Astrocyte (in vitro differentiated cells and primary cell): ENCODE measurements around the gene SLC25A42. TPM values are rescaled to one million over a fixed set of nuclear protein-coding genes. Genes with fewer than 3 reads are reported as not detected.

ENCODE experiments used
- DNase-seq: peaks from one replicate; pipeline ENCODE4 v3.0.0-alpha.2; 2010; ENCODE audit warnings: low read depth
- FAIRE-seq: peaks from 2 replicates; lab custom pipeline; 2011; peaks lifted over from hg19 to GRCh38; lab: Jason Lieb, UNC
- H2AFZ ChIP-seq: 2 replicates; pipeline ENCODE4 v1.6.0; 2012; ENCODE audit warnings: low read depth, low read length, inconsistent platforms
- H3K27ac ChIP-seq: 2 replicates; pipeline ENCODE4 v1.5.1; 2011; ENCODE audit warnings: low read depth, low read length, inconsistent platforms
- H3K27me3 ChIP-seq: 2 replicates; pipeline ENCODE4 v1.6.0; 2011; ENCODE audit warnings: low read length, inconsistent platforms; ENCODE audit not compliant: insufficient read depth
- H3K36me3 ChIP-seq: 2 replicates; pipeline ENCODE4 v1.5.1; 2011; ENCODE audit warnings: low read length, inconsistent platforms; ENCODE audit not compliant: insufficient read depth
- H3K4me1 ChIP-seq: 2 replicates; pipeline ENCODE4 v1.5.1; 2011; ENCODE audit warnings: low read length, inconsistent platforms; ENCODE audit not compliant: insufficient read depth
- H3K4me2 ChIP-seq: 2 replicates; pipeline ENCODE4 v1.6.0; 2012; ENCODE audit warnings: low read length, inconsistent platforms
- H3K4me3 ChIP-seq: 2 replicates; pipeline ENCODE4 v1.5.1; 2011; ENCODE audit warnings: low read depth, mild to moderate bottlenecking, low read length, inconsistent platforms; ENCODE audit not compliant: insufficient read depth
- H3K79me2 ChIP-seq: 2 replicates; pipeline ENCODE4 v1.6.0; 2012; ENCODE audit warnings: mild to moderate bottlenecking, low read length, inconsistent platforms; ENCODE audit not compliant: insufficient read depth
- H3K9ac ChIP-seq: 2 replicates; pipeline ENCODE4 v1.6.0; 2012; ENCODE audit warnings: mild to moderate bottlenecking, low read length, inconsistent platforms
- H3K9me3 ChIP-seq: 2 replicates; pipeline ENCODE4 v1.5.1; 2012; ENCODE audit warnings: low read depth, mild to moderate bottlenecking, low read length, inconsistent platforms; ENCODE audit not compliant: insufficient read depth
- H4K20me1 ChIP-seq: 2 replicates; pipeline ENCODE4 v1.6.0; 2012; ENCODE audit warnings: low read length, inconsistent platforms; ENCODE audit not compliant: insufficient read depth
- H3K27ac Mint-ChIP-seq: one replicate; pipeline ENCODE4 v1.8.0; 2021; ENCODE audit warnings: mild to moderate bottlenecking, mixed read lengths; ENCODE audit not compliant: unreplicated experiment
- H3K27me3 Mint-ChIP-seq: one replicate; pipeline ENCODE4 v1.8.0; 2021; ENCODE audit warnings: low read depth, mixed read lengths; ENCODE audit not compliant: unreplicated experiment
- H3K36me3 Mint-ChIP-seq: one replicate; pipeline ENCODE4 v1.8.0; 2021; ENCODE audit warnings: low read depth, mixed read lengths; ENCODE audit not compliant: unreplicated experiment
- H3K4me1 Mint-ChIP-seq: one replicate; pipeline ENCODE4 v1.8.0; 2021; ENCODE audit warnings: low read depth, mixed read lengths; ENCODE audit not compliant: unreplicated experiment
- H3K4me3 Mint-ChIP-seq: one replicate; pipeline ENCODE4 v1.8.0; 2021; ENCODE audit warnings: mild to moderate bottlenecking, moderate library complexity, mixed read lengths; ENCODE audit not compliant: unreplicated experiment
- H3K9me3 Mint-ChIP-seq: one replicate; pipeline ENCODE4 v1.8.0; 2021; ENCODE audit warnings: mild to moderate bottlenecking, mixed read lengths; ENCODE audit not compliant: unreplicated experiment
- EZH2 ChIP-seq: IDR thresholded peaks from 2 replicates; pipeline ENCODE4 v1.6.1; 2012; ENCODE audit warnings: mild to moderate bottlenecking, low read length, inconsistent platforms; ENCODE audit not compliant: insufficient read depth
- total RNA-seq: library from RNA; stranded (reverse); gene quantifications from 2 replicates; pipeline ENCODE4 v1.2.1, GENCODE V29; 2021
- TF ChIP-seq, protein P1 (sequence below): IDR thresholded peaks from 2 replicates; pipeline ENCODE4 v1.5.1; 2011; ENCODE audit warnings: low read depth, mild to moderate bottlenecking, inconsistent platforms, low read length, moderate library complexity; ENCODE audit not compliant: insufficient read depth

SLC25A42 gene
- total RNA-seq, 1 donor from 2014 or later = 7.6 TPM

DNA sequence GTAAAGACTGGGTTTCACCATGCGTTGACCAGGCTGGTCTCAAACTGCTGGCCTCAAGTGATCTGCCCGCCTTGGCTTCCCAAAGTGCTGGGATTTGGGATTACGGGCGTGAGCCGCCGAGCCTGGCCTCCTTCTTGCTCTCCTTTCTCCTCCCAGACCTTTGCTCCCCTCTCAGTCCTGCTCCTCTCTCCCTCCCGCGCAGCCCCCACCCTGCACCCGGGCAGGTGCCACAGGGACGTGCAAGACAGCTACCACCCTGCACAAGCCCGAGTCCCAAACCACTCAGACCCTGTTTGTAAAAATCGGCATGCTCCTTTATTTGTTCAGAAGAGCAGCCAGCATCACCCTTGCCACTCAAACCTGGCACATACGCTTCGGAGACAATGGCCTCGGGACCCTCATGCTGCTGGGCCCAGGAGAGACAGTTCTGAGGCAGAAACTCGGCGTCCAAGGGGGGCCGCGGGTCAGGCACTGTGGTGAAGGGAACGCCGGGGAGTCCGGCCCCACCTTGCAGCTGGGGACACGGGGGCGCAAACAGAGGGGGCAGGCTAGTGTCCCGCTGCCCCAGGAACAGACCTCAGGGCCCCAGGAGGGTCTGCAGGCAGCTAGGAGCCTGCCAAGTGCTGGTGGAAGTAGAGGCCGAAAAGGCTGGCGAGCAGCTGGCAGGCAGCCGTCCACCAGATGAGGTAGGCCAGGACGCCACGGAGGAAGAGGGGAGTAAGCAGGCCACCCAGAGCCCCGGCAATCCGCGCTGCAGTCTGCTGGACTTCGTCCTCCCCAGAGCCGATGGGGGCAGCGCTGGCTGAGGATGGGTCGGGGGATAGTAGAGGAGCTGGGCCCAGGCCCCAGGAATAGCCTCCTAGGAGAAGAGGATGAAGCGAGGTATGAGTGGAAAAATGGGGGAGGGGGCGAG lies 55.8 kb downstream of the SLC25A42 start:
- Histone ChIP-seq H3K9ac (no peak overlapping the region), H3K27ac (no peak overlapping the region), H3K4me2 (no peak overlapping the region), H2AFZ (no peak overlapping the region), H4K20me1 (no peaks in the 10 kb centered on the region), H3K79me2 (no peaks in the 10 kb centered on the region), H3K36me3 (no peaks in the 10 kb centered on the region), H3K9me3 (no peaks in the 10 kb centered on the region), H3K4me1 (no peaks in the 10 kb centered on the region), H3K4me3 (no peak overlapping the region), H3K27me3 (no peaks in the 10 kb centered on the region)
- TF ChIP-seq, protein P1, sequence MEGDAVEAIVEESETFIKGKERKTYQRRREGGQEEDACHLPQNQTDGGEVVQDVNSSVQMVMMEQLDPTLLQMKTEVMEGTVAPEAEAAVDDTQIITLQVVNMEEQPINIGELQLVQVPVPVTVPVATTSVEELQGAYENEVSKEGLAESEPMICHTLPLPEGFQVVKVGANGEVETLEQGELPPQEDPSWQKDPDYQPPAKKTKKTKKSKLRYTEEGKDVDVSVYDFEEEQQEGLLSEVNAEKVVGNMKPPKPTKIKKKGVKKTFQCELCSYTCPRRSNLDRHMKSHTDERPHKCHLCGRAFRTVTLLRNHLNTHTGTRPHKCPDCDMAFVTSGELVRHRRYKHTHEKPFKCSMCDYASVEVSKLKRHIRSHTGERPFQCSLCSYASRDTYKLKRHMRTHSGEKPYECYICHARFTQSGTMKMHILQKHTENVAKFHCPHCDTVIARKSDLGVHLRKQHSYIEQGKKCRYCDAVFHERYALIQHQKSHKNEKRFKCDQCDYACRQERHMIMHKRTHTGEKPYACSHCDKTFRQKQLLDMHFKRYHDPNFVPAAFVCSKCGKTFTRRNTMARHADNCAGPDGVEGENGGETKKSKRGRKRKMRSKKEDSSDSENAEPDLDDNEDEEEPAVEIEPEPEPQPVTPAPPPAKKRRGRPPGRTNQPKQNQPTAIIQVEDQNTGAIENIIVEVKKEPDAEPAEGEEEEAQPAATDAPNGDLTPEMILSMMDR = no peak
- TF ChIP-seq EZH2 = no peak
- Mint-ChIP-seq H3K4me3 (no peak overlapping the region), H3K4me1 (no peaks in the 10 kb centered on the region), H3K27ac (no peak overlapping the region), H3K9me3 (peaks cover 9% of the 10 kb centered on the region), H3K27me3 (no peaks in the 10 kb centered on the region), H3K36me3 (peaks cover 18% of the 10 kb centered on the region)
- FAIRE-seq (no peak), DNase-seq (no peak)

DNA sequence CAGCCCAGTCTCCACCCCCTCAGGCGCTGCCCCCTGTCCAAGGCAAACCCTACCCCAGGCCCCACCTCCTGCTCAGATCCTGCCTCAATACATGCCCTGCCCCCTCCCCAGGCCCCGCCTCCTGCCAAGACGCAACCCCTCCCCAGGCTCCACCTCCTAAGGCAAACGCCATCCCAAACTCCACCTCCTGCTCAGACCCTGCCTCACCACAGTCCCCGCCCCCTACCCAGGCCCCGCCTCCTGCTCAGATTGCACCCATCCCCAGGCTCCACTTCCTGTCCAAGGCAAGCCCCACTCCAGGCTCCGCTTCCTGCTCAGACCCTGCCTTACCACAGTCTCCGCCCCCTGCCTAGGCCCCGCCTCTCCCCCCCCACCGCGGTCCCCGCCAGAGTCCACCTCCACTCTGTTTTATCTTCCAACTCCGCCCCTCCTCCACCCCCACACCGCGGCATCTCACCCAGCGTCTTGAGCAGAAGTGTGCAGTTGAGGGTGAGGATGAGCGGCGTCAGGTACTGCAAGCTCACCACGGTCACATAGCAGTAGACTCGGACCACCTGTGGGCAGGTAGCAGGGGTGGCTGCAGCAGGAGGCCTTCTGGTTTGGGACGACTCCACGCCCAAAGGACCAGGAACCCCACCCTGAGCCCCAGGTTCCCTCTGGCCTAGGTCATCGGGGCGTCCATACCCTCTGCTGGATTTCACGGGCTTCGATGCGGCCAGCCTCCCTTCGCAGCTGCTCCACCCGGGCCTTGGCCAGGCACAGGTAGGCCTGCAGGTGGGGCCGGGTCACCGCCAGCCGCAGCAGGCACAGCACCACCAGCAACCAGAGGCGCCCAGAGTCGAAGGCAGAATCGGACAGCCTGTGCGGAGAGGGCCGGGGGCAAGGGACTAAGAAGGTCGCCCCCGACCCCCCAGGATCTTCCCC lies 56.8 kb downstream of the SLC25A42 start:
- no peak for FAIRE-seq
- H3K4me3 Mint-ChIP-seq = no peak overlapping the region
- H3K79me2 ChIP-seq = no peaks in the 10 kb centered on the region
- H4K20me1 ChIP-seq = no peaks in the 10 kb centered on the region
- H3K4me1 ChIP-seq = no peaks in the 10 kb centered on the region
- H3K36me3 Mint-ChIP-seq = peaks cover 18% of the 10 kb centered on the region
- no peaks in the 10 kb centered on the region for H3K4me1 Mint-ChIP-seq
- TF ChIP-seq, protein P1 = no peak
- H3K36me3 ChIP-seq = no peaks in the 10 kb centered on the region
- H2AFZ ChIP-seq = peak overlapping the region; percentile 47
- H3K4me2 ChIP-seq = peak overlapping the region; percentile 41
- H3K9me3 Mint-ChIP-seq = peaks cover 9% of the 10 kb centered on the region
- H3K27ac Mint-ChIP-seq = no peak overlapping the region
- H3K27me3 Mint-ChIP-seq = no peaks in the 10 kb centered on the region
- H3K27ac ChIP-seq = no peak overlapping the region
- DNase-seq = peak; percentile 55
- no peak overlapping the region for H3K4me3 ChIP-seq
- no peaks in the 10 kb centered on the region for H3K9me3 ChIP-seq
- H3K9ac ChIP-seq = no peak overlapping the region
- no peaks in the 10 kb centered on the region for H3K27me3 ChIP-seq
